Measurements from ENCODE around the gene SNRNP40.

The SNRNP40 gene

DNA sequence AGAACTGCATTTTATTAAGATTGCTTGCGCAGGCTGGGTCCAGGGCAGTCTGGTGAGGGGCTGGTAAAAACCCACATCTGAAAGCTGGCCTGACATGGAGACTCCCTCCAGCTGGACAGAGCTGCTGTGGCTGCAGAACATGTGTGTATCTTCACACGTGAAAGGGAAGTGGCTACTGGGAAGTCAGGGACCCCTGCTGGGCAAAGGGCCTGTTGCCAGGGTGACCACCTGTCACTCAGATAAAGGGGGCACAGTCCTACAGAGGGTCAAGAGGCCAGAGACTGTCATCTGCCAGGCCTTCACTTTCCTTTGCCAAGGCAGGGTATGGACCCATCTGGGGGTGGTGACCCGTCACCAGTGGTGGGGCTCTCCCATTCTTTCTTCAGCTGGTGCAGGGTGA is 74.4 kb downstream of the SNRNP40 start:
- TF ChIP-seq, protein P1, sequence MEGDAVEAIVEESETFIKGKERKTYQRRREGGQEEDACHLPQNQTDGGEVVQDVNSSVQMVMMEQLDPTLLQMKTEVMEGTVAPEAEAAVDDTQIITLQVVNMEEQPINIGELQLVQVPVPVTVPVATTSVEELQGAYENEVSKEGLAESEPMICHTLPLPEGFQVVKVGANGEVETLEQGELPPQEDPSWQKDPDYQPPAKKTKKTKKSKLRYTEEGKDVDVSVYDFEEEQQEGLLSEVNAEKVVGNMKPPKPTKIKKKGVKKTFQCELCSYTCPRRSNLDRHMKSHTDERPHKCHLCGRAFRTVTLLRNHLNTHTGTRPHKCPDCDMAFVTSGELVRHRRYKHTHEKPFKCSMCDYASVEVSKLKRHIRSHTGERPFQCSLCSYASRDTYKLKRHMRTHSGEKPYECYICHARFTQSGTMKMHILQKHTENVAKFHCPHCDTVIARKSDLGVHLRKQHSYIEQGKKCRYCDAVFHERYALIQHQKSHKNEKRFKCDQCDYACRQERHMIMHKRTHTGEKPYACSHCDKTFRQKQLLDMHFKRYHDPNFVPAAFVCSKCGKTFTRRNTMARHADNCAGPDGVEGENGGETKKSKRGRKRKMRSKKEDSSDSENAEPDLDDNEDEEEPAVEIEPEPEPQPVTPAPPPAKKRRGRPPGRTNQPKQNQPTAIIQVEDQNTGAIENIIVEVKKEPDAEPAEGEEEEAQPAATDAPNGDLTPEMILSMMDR (IDR thresholded peaks at IDR 0.05; ENCODE audit: low read depth, low read length, missing control alignments): no peak
- DNase-seq (ENCODE audit: low read depth): no peak
- H3K4me3 ChIP-seq (ENCODE audit: low read depth, low read length): no peak overlapping the region

DNA sequence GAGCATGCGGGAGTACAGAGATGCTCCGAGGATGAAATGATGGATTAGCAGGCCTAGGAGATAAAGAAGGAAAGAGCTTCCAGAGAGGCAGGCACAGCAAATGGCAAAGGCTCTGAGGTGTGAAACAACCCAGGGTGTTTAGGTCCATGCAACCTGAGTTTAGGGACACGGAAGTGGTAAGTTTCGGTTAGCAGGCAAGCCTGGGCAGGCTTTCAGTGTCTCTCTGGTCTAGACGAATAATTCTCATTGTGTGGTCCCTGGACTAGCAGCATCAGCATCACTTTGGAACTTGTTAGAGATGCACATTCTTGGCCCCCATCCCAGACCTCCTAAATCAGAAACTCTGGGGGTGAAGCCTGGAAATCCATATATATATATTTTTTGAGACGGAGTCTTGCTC is 75.5 kb downstream of the SNRNP40 start:
- TF ChIP-seq, protein P1 (IDR thresholded peaks at IDR 0.05; ENCODE audit: low read depth, low read length, missing control alignments): no peak

GRCh38 chr1:31219489-31219888 is 77.1 kb downstream of the SNRNP40 start:
- H3K4me3 ChIP-seq (ENCODE audit: low read depth, low read length): no peak overlapping the region
- TF ChIP-seq, protein P1 (IDR thresholded peaks at IDR 0.05; ENCODE audit: low read depth, low read length, missing control alignments): no peak
- no peak for DNase-seq (ENCODE audit: low read depth)

More for the DNA sequence above, 75.5 kb downstream of the SNRNP40 start:
- DNase-seq (ENCODE audit: low read depth): no peak
- H3K4me3 ChIP-seq (ENCODE audit: low read depth, low read length): no peak overlapping the region

DNA sequence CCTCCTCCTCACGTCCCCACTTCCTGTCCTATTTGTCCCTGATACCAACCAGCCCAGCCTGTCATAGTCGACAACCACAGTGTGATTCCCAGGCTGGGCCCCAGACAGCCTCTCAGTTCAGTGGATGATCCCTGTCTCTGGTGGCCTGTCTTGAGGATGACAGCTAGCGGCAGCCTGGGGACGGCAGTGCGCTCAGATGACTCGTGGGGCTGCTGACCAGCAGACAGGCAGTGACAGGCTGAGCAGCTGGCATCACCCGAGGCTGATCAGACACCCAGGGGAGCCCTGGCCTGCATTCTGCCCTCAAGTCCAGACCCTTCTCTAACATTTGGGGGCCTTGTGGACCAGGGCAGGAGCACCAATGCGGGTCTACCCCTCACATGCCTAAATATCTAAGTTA is 77.9 kb downstream of the SNRNP40 start:
- no peak for DNase-seq (ENCODE audit: low read depth)
- H3K4me3 ChIP-seq (ENCODE audit: low read depth, low read length): no peak overlapping the region
- TF ChIP-seq, protein P1 (IDR thresholded peaks at IDR 0.05; ENCODE audit: low read depth, low read length, missing control alignments): no peak

DNA sequence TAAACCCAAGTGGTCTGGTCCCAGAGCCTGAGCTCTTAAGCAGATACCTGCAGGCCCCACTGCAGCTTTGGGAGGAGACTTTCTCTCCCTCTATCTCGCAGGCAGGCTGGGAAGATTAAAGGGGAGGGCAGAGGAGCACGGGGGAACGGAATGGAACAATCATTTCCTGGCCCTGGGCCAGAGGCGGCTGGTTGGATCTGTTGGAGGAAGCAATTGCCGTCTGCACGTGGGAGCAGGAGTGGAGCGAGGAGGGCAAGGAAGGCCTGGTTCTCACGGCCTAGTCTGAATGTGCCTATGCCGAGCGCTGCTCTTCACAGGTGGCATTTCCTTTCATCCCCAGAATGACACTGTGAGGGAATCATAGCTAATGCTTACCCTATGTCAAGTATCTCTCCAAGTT is 80.6 kb downstream of the SNRNP40 start:
- TF ChIP-seq, protein P1 (IDR thresholded peaks at IDR 0.05; ENCODE audit: low read depth, low read length, missing control alignments): no peak
- no peak for DNase-seq (ENCODE audit: low read depth)
- H3K4me3 ChIP-seq (ENCODE audit: low read depth, low read length): no peak overlapping the region

- TF ChIP-seq, protein P1 (IDR thresholded peaks at IDR 0.05; ENCODE audit: low read depth, low read length, missing control alignments): no peak
- no peak for DNase-seq (ENCODE audit: low read depth)
- H3K4me3 ChIP-seq (ENCODE audit: low read depth, low read length): no peak overlapping the region
Measured at GRCh38 chr1:31215065-31215570, 81.5 kb downstream of the SNRNP40 start.

- H3K4me3 ChIP-seq (ENCODE audit: low read depth, low read length): no peak overlapping the region
- TF ChIP-seq, protein P1 (IDR thresholded peaks at IDR 0.05; ENCODE audit: low read depth, low read length, missing control alignments): peak; percentile 23
Measured at GRCh38 chr1:31214316-31215064, 82.1 kb downstream of the SNRNP40 start.

More at GRCh38 chr1:31214316-31215064, 82.1 kb downstream of the SNRNP40 start:
- no peak for DNase-seq (ENCODE audit: low read depth)

All from GM12864 (cell line).